GM12878 (cell line): Measurements from ENCODE around the gene COBLL1. TPM values are rescaled to one million over a fixed set of nuclear protein-coding genes. Genes with fewer than 3 reads are reported as not detected.

Experiments
- ATAC-seq: fragments of 200-7000 bp; cut with Tn5 transposase; 3 replicates; pipeline ENCODE4 v1.9.1; 2020; ENCODE audit warnings: mild to moderate bottlenecking, moderate library complexity
- BruUV-seq: library from RNA; stranded (reverse); fragments of 400-500 nt; replicated peaks from 2 replicates; lab custom pipeline; 2021; lab: Mats Ljungman, UMichigan
- CTCF ChIA-PET: fragments of 300-600 bp; sonication (Branson Sonifier 250); formaldehyde crosslinking; extraction: SDS; loops from one replicate; lab custom pipeline; 2021; ENCODE audit warnings: inconsistent platforms; lab: Yijun Ruan, JAX
- POLR2A ChIA-PET: fragments of 350-600 bp; formaldehyde crosslinking; extraction: SDS; loops from one replicate; lab custom pipeline; 2021; ENCODE audit warnings: inconsistent platforms; lab: Charles Lee
- RAD21 ChIA-PET: fragments of 300-600 bp; sonication (Branson Sonifier 250); formaldehyde crosslinking; loops from one replicate; lab custom pipeline; 2023; ENCODE audit warnings: antibody characterized with exemption; ENCODE audit not compliant: unreplicated experiment; lab: Charles Lee
- SMC1A ChIA-PET: fragments of 300-600 bp; sonication (Branson Sonifier 250); formaldehyde crosslinking; loops from one replicate; lab custom pipeline; 2023; ENCODE audit not compliant: unreplicated experiment, uncharacterized antibody; lab: Charles Lee
- DNase-seq: peaks from one replicate; pipeline ENCODE4 v3.0.0-alpha.2; 2011; ENCODE audit warnings: low read depth, low spot score
- FAIRE-seq: peaks from 3 replicates; lab custom pipeline; 2011; peaks lifted over from hg19 to GRCh38; lab: Jason Lieb, UNC
- H2AFZ ChIP-seq: 2 replicates; pipeline ENCODE4 v1.6.0; 2011; ENCODE audit warnings: low read depth, low read length, control low read depth; ENCODE audit not compliant: control insufficient read depth
- H3K27ac ChIP-seq: 2 replicates; pipeline ENCODE4 v1.5.1; 2011; ENCODE audit warnings: control low read depth; ENCODE audit not compliant: control insufficient read depth, insufficient read depth
- H3K27me3 ChIP-seq, 2 experiments: replicated peaks in 1 of 2; 2 replicates each; pipeline versions ENCODE4 v1.6.0 to v1.6.1; 2011; ENCODE audit warnings: low read length in 1 of 2; ENCODE audit not compliant: control insufficient read depth in 2 of 2, insufficient read depth in 2 of 2
- H3K36me3 ChIP-seq, 2 experiments: 2 replicates each; pipeline ENCODE4 v1.5.1; 2011; ENCODE audit warnings: low read length in 1 of 2; ENCODE audit not compliant: control insufficient read depth in 2 of 2, insufficient read depth in 2 of 2
- H3K4me1 ChIP-seq: 2 replicates; pipeline ENCODE4 v1.6.1; 2011; ENCODE audit warnings: mild to moderate bottlenecking, low read length, moderate library complexity, mixed read lengths; ENCODE audit not compliant: control insufficient read depth, insufficient read depth
- H3K4me2 ChIP-seq: 2 replicates; pipeline ENCODE4 v1.6.0; 2011; ENCODE audit warnings: control low read depth; ENCODE audit not compliant: control insufficient read depth, insufficient read depth
- H3K4me3 ChIP-seq: fragments of 200-600 bp; sonication (generic); 2 replicates; pipeline ENCODE4 v1.5.1; 2016
- H3K79me2 ChIP-seq: 2 replicates; pipeline ENCODE4 v1.6.0; 2011; ENCODE audit warnings: low read length; ENCODE audit not compliant: control insufficient read depth, insufficient read depth
- H3K9ac ChIP-seq: 2 replicates; pipeline ENCODE4 v1.8.0; 2011; ENCODE audit warnings: low read length, control low read depth, mixed read lengths; ENCODE audit not compliant: control insufficient read depth, insufficient read depth
- H3K9me3 ChIP-seq: replicated peaks from 3 replicates; pipeline ENCODE4 v1.5.1; 2011; ENCODE audit warnings: mild to moderate bottlenecking, low read length; ENCODE audit not compliant: control insufficient read depth, insufficient read depth
- H4K20me1 ChIP-seq: 2 replicates; pipeline ENCODE4 v1.6.0; 2011; ENCODE audit not compliant: control insufficient read depth, insufficient read depth
- CHD2 ChIP-seq: IDR thresholded peaks from 2 replicates; pipeline ENCODE4 v1.6.1; 2011; ENCODE audit warnings: low read depth, low read length, improper control_type of control experiment, borderline replicate concordance
- TAF1 ChIP-seq: IDR thresholded peaks from 2 replicates; pipeline ENCODE4 v1.6.1; 2011; ENCODE audit warnings: mild to moderate bottlenecking, low read depth, low read length, borderline replicate concordance
- WGBS: methylation state at CpG from one replicate; pipeline ENCODE4 v1.1.6; 2016; ENCODE audit warnings: low lambda C conversion rate; ENCODE audit not compliant: insufficient replicate concordance, insufficient coverage; ENCODE audit errors: missing lambda C conversion rate; 5-methylcytosine and 5-hydroxymethylcytosine counted together
- in situ Hi-C: fragments of 300-500 bp; cut with MboI; formaldehyde crosslinking; loops from 9 replicates; pipeline ENCODE4 v1.14.3; 2018; ENCODE audit warnings: mixed read lengths
- intact Hi-C: fragments of 100-400 bp; cut with micrococcal nuclease; formaldehyde crosslinking; loops from one replicate; pipeline ENCODE4 v1.14.2; 2022; ENCODE audit not compliant: unreplicated experiment
- polyA plus RNA-seq, 11 experiments: library from polyadenylated mRNA; depleted of rRNA in 4 of 11; unstranded in 6 of 11; stranded (reverse) in 5 of 11; fragments of >200 nt; fragmentation: Nextera tagmentation in 4 of 11; fragmentation: Illumina TruSeq in 1 of 11; extraction: Ambion mirVana in 4 of 11; extraction: Trizol in 1 of 11; gene quantifications; 1 replicate in 1 of 11; 2 replicates in 10 of 11; pipeline versions ENCODE4 v1.2.1 to v1.2.3, GENCODE V29; 2011 to 2016; ENCODE audit warnings: inconsistent platforms in 2 of 11, missing spikeins in 2 of 11, low read depth in 1 of 11
- total RNA-seq, 4 experiments: library from RNA; depleted of rRNA in 3 of 4; stranded (reverse); fragments of >200 nt in 3 of 4; fragmentation: Illumina TruSeq in 1 of 4; extraction: Trizol in 1 of 4; gene quantifications; 2 replicates each; pipeline versions ENCODE4 v1.2.1 to v1.2.3, GENCODE V29; 2013 to 2021
- TF ChIP-seq, protein P1 (sequence below): fragments of 450-650 bp; formaldehyde crosslinking; IDR thresholded peaks from 2 replicates; pipeline ENCODE4 v1.5.0; 2022; ENCODE audit warnings: mild to moderate bottlenecking, missing genetic modification characterization
- TF ChIP-seq, protein P2 (sequence below): fragments of 450-650 bp; IDR thresholded peaks from 2 replicates; pipeline ENCODE4 v1.6.1; 2017; ENCODE audit warnings: borderline replicate concordance
- TF ChIP-seq, protein P3 (sequence below): IDR thresholded peaks from 2 replicates; pipeline ENCODE4 v1.6.1; 2012; ENCODE audit warnings: low read depth, low read length, improper control_type of control experiment

COBLL1 gene
- total and polyA plus RNA-seq, 10 of the 15 experiments (the other 5 are each of a cell fraction or from before 2014, with no cell fraction given), result 0.46 TPM; not detected in 9

- in situ Hi-C loops, result no loop called here
- Histone ChIP-seq H3K36me3 (no peaks in the 10 kb centered on the region), H3K4me2 (no peak overlapping the region), H3K4me3 (no peak overlapping the region)
- BruUV-seq, result no TSS peak
- WGBS, result 10% methylated on average over 1 of the region's 1 CpG
- FAIRE-seq, result no peak
- SMC1A ChIA-PET, result no interaction called here
- TF ChIP-seq, protein P1, sequence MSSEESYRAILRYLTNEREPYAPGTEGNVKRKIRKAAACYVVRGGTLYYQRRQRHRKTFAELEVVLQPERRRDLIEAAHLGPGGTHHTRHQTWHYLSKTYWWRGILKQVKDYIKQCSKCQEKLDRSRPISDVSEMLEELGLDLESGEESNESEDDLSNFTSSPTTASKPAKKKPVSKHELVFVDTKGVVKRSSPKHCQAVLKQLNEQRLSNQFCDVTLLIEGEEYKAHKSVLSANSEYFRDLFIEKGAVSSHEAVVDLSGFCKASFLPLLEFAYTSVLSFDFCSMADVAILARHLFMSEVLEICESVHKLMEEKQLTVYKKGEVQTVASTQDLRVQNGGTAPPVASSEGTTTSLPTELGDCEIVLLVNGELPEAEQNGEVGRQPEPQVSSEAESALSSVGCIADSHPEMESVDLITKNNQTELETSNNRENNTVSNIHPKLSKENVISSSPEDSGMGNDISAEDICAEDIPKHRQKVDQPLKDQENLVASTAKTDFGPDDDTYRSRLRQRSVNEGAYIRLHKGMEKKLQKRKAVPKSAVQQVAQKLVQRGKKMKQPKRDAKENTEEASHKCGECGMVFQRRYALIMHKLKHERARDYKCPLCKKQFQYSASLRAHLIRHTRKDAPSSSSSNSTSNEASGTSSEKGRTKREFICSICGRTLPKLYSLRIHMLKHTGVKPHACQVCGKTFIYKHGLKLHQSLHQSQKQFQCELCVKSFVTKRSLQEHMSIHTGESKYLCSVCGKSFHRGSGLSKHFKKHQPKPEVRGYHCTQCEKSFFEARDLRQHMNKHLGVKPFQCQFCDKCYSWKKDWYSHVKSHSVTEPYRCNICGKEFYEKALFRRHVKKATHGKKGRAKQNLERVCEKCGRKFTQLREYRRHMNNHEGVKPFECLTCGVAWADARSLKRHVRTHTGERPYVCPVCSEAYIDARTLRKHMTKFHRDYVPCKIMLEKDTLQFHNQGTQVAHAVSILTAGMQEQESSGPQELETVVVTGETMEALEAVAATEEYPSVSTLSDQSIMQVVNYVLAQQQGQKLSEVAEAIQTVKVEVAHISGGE (CRISPR knock-in tag), result no peak
- TF ChIP-seq TAF1 (no peak), CHD2 (no peak)
- TF ChIP-seq, protein P2, sequence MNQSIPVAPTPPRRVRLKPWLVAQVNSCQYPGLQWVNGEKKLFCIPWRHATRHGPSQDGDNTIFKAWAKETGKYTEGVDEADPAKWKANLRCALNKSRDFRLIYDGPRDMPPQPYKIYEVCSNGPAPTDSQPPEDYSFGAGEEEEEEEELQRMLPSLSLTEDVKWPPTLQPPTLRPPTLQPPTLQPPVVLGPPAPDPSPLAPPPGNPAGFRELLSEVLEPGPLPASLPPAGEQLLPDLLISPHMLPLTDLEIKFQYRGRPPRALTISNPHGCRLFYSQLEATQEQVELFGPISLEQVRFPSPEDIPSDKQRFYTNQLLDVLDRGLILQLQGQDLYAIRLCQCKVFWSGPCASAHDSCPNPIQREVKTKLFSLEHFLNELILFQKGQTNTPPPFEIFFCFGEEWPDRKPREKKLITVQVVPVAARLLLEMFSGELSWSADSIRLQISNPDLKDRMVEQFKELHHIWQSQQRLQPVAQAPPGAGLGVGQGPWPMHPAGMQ, result no peak
- TF ChIP-seq, protein P3, sequence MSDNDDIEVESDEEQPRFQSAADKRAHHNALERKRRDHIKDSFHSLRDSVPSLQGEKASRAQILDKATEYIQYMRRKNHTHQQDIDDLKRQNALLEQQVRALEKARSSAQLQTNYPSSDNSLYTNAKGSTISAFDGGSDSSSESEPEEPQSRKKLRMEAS, result no peak
- TF ChIP-seq, all 136 proteins: peak for 0
- Histone ChIP-seq H2AFZ (no peak overlapping the region), H4K20me1 (no peaks in the 10 kb centered on the region), H3K9me3 (no peaks in the 10 kb centered on the region), H3K27me3 (no peaks in the 10 kb centered on the region; a peak in 1 of 4 replicates), H3K79me2 (no peaks in the 10 kb centered on the region), H3K27ac (no peak overlapping the region), H3K4me1 (no peaks in the 10 kb centered on the region), H3K9ac (no peak overlapping the region)
- DNase-seq (no peak), ATAC-seq (no peak)
- POLR2A ChIA-PET, result no interaction called here
- CTCF ChIA-PET, result no interaction called here
- RAD21 ChIA-PET, result no interaction called here
- intact Hi-C loops, result no loop called here
These were observed 29.2 kb downstream of the COBLL1 start for GRCh38 chr2:164812378-164812777.
